Heart right ventricle (tissue), 16 donors: ENCODE results near the gene SLC22A17. TPM values are rescaled to one million over a fixed set of nuclear protein-coding genes. Genes with fewer than 3 reads are reported as not detected.
A peak's percentile ranks its signal among the peaks of the same experiment; 100 is the strongest.
"Not testable (repeated sequence)": the region's sequence is repeated elsewhere in the genome, so short reads cannot be mapped to it uniquely, and the experiment has no call there.

Experiments
- ATAC-seq, 8 donors: fragments of 200-7000 bp; cut with Tn5 transposase; one replicate each; pipeline ENCODE4 v1.9.1; 2020; ENCODE audit warnings: mild to moderate bottlenecking in 8 of 8, moderate library complexity in 8 of 8, moderate number of reproducible peaks in 1 of 8
- DNase-seq, 2 donors: peaks; one replicate each; pipeline ENCODE4 v3.0.0-alpha.2; 2020
- H3K27ac ChIP-seq, 10 donors: fragments of 200-600 bp; sonication (generic) in 2 of 10; one replicate each; pipeline versions ENCODE4 v1.5.0 to v1.8.0; 2020 to 2022; ENCODE audit warnings: mild to moderate bottlenecking in 3 of 10
- H3K27me3 ChIP-seq, 7 donors: fragments of 200-600 bp; one replicate each; pipeline ENCODE4 v1.8.0; 2021 to 2022; ENCODE audit warnings: mild to moderate bottlenecking in 2 of 7
- H3K36me3 ChIP-seq, 9 donors: fragments of 200-600 bp; sonication (generic) in 1 of 9; one replicate each; pipeline versions ENCODE4 v1.5.0 to v1.8.0; 2020 to 2022; ENCODE audit warnings: mild to moderate bottlenecking in 2 of 9
- H3K4me1 ChIP-seq, 9 donors: fragments of 200-600 bp; sonication (generic) in 1 of 9; one replicate each; pipeline versions ENCODE4 v1.5.0 to v1.8.0; 2020 to 2022; ENCODE audit warnings: mild to moderate bottlenecking in 4 of 9
- H3K4me3 ChIP-seq, 10 donors: fragments of 200-600 bp; sonication (generic) in 2 of 10; one replicate each; pipeline versions ENCODE4 v1.5.0 to v1.8.0; 2020 to 2022; ENCODE audit warnings: mild to moderate bottlenecking in 7 of 10, moderate library complexity in 2 of 10
- H3K9me3 ChIP-seq, 11 donors: fragments of 200-600 bp in 10 of 11; sonication (generic) in 2 of 11; one replicate each; pipeline versions ENCODE4 v1.5.0 to v1.8.0; 2013 to 2022; ENCODE audit warnings: mild to moderate bottlenecking in 2 of 11, control low read depth in 1 of 11, moderate library complexity in 1 of 11
- CTCF ChIP-seq, 9 donors: fragments of 200-600 bp; sonication (generic) in 2 of 9; IDR thresholded peaks; one replicate each; pipeline versions ENCODE4 v1.5.0 to v1.8.0; 2021 to 2022; ENCODE audit warnings: antibody characterized with exemption in 9 of 9, mild to moderate bottlenecking in 5 of 9, moderate library complexity in 1 of 9
- whole genome bisulfite sequencing, 2 donors: extraction: QIAGEN DNeasy Blood & Tissue Kit; methylation state at CpG; one replicate each; pipeline ENCODE4 v1.1.7; 2013; ENCODE audit warnings: inconsistent platforms in 1 of 2; 5-methylcytosine and 5-hydroxymethylcytosine counted together
- intact Hi-C, 10 donors: fragments of 100-400 bp; cut with DNase I; formaldehyde crosslinking; loops; one replicate each; pipeline versions ENCODE4 v1.11.1 to v1.14.2; 2022
- polyA plus RNA-seq, 2 donors: library from polyadenylated mRNA; stranded (reverse); fragments of 200-250 nt; gene quantifications; one replicate each; pipeline ENCODE4 v1.2.3, GENCODE V29; 2013
- total RNA-seq, 10 donors: library from RNA; stranded (reverse); fragmentation: NEBNext Ultra II Directional in 3 of 10; extraction: Animal tissue kit (Norgen Biotek cat#: 25700) in 3 of 10; gene quantifications; one replicate each; pipeline versions ENCODE4 v1.2.1 to v1.2.4, GENCODE V29; 2021 to 2023
- donor health status: Arrhythmogenic right ventricular cardiomyopathy.
- donor health status: ischemic (EF 13 %, LVEDD 7.1; RV severe dilation, severe dysfunction).
- donor health status: healthy with polysubstance abuse.
- donor health status: DM: no; HTN: yes; CAD: no.
- donor health status: DM: no; HTN: no; CAD: no.
- donor health status: ischemic (EF 25% LVEDD 6.9; RV normal size, moderate dysfunction).
- donor health status: ischemic (EF 25% LVEDD 5.7; RV mildly dilated, moderate dysfunction).
- donor health status: healthy.
- donor health status: DM: yes; HTN: yes; CAD: no.
- donor health status: Ischemic cardiomyopathy.
- donor health status: ischemic (EF 35%, LVEDD 5.7; RV mildly dilated, moderate dysfunction).
- donor health status: nonischemic (EF 11% LVEDD 7.7; RV severe dilation, severe dysfunction).
- donor health status: DM: yes; HTN: yes; CAD: no.
- donor health status: PGD.
- donor health status: ischemic (EF 29% LVEDD 5.4; RV normal size, mild dysfunction).
- donor health status: nonischemic (EF 23%, LVEDD 6.1; RV moderate dilation, normal function).

Gene SLC22A17
- total and polyA plus RNA-seq, 12 donors = 4.8 to 18.9 (median 9.8) TPM

DNA sequence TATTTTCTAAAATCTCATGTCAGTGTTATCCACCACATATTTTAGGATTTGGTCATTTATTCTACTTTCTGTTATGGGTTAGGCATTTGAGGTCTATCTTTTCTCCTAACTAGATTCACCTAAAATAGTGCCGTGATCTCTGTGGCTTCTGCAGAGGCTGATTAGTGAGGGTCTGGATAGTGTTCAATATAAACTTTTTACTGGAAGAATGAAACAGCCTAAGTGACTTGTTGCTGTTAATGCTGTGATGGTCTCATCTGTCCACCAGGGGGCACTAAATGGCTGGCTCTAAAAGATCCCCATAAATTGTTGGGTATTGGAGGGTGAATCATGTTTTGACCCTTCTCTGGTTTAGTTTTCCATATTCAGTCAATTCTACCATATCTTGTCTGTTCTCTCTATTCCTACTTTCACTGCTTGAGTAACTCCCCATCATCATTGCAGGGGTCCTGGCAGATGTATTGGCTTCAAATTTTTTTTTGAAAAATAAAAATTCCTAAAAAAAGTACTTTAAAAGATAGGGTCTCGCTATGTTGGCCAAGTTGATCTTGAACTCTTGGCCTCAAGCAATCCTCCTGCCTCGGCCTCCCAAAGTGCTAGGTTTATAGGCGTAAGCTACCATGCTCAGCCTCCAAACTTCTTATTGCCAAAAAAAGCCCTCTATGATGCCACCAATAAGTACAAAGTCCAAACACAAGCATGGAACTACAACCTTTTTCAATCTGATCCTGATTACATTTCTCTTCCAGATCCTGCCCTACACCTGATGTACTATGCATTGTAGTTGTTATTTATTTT lies 24.5 kb downstream of the SLC22A17 start:
- intact Hi-C loops = loop anchor here (1.0 to 10.0 kb wide), 12 partner anchors 39 to 237 kb away; partner anchors contain the start of genes CMTM5 (in 3 of the 10), NGDN (in 3 of the 10), AP1G2 (in 2 of the 10) and THTPA (in 2 of the 10)
- H3K9me3 ChIP-seq = no peaks in the 10 kb centered on the region
- peaks cover 0 to 35% (median 22%) of the 10 kb centered on the region in 9 donors for H3K36me3 ChIP-seq
- peaks cover 0 to 1% (median 0%) of the 10 kb centered on the region in 7 donors for H3K27me3 ChIP-seq
- ATAC-seq (peak in 7 of 8 donors; percentile 55 to 78 (median 68)), DNase-seq (peak in 1 of 2 donors; percentile 73)
- TF ChIP-seq CTCF (IDR thresholded peaks at IDR 0.05) = peak; percentile 80 to 94 (median 88)
- no peak overlapping the region for H3K27ac ChIP-seq
- H3K4me3 ChIP-seq = no peak overlapping the region
- H3K4me1 ChIP-seq = peaks cover 0 to 10% (median 6%) of the 10 kb centered on the region in 9 donors
- 41 to 45% methylated on average over 4 of the region's 4 CpGs for WGBS, 2 donors

GRCh38 chr14:23326491-23327332 lies 26.0 kb downstream of the SLC22A17 start:
- Histone ChIP-seq H3K4me3 (no peak overlapping the region), H3K9me3 (no peaks in the 10 kb centered on the region), H3K4me1 (peaks cover 6 to 21% (median 18%) of the 10 kb centered on the region in 9 donors), H3K27me3 (no peaks in the 10 kb centered on the region), H3K36me3 (peaks cover 0 to 40% (median 24%) of the 10 kb centered on the region in 9 donors), H3K27ac (no peak overlapping the region)
- no peak for ATAC-seq
- DNase-seq = no peak
- no peak for TF ChIP-seq CTCF (IDR thresholded peaks at IDR 0.05)
- intact Hi-C loops = loop anchor here in 9 of 10 donors (2.0 to 10.0 kb wide), 8 partner anchors 41 to 238 kb away; partner anchors contain the start of genes AP1G2 (in 2 of the 9), CMTM5 (in 2 of the 9), NGDN (in 2 of the 9) and THTPA (in 2 of the 9)
- WGBS, 2 donors = 75 to 82% methylated on average over 13 of the region's 13 CpGs

GRCh38 chr14:23325746-23326145 lies 26.9 kb downstream of the SLC22A17 start:
- 88 to 89% methylated on average over 5 of the region's 5 CpGs for WGBS, 2 donors
- peaks cover 0 to 40% (median 24%) of the 10 kb centered on the region in 9 donors for H3K36me3 ChIP-seq
- H3K9me3 ChIP-seq, H3K4me3 ChIP-seq, ATAC-seq, H3K27ac ChIP-seq, DNase-seq, H3K27me3 ChIP-seq: not testable (repeated sequence)
- H3K4me1 ChIP-seq = peaks cover 6 to 21% (median 18%) of the 10 kb centered on the region in 9 donors
- intact Hi-C loops = loop anchor here in 9 of 10 donors (2.0 to 10.0 kb wide), 8 partner anchors 42 to 239 kb away; partner anchors contain the start of genes AP1G2 (in 2 of the 9), CMTM5 (in 2 of the 9), NGDN (in 2 of the 9) and THTPA (in 2 of the 9)

DNA sequence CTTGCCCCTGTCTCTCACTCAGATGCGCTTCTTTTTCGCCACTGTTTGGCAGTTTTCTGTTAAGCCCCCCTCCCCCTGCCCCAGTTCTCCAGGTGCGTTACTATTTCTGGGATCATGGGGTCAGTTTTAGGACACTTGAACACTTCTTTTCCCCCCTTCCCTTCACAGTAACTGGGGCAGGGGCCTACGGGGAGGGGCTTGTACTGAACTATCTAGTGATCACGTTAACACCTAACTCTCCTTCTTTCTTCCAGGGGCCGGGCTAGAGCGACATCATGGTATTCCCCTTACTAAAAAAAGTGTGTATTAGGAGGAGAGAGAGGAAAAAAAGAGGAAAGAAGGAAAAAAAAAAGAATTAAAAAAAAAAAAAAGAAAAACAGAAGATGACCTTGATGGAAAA lies 27.7 kb downstream of the SLC22A17 start:
- Histone ChIP-seq H3K9me3 (no peaks in the 10 kb centered on the region), H3K27me3 (no peaks in the 10 kb centered on the region), H3K36me3 (peaks cover 0 to 40% (median 24%) of the 10 kb centered on the region in 9 donors), H3K4me3 (no peak overlapping the region), H3K4me1 (peaks cover 6 to 27% (median 21%) of the 10 kb centered on the region in 9 donors), H3K27ac (no peak overlapping the region)
- DNase-seq (no peak), ATAC-seq (no peak)
- TF ChIP-seq CTCF (IDR thresholded peaks at IDR 0.05) = no peak
- 71 to 75% methylated on average over 7 of the region's 7 CpGs for WGBS, 2 donors
- intact Hi-C loops = loop anchor here (5.0 to 10.0 kb wide), 9 partner anchors 42 to 240 kb away; partner anchors contain the start of genes NGDN (in 6 of the 10), THTPA (in 4 of the 10), AP1G2 (in 2 of the 10) and CMTM5 (in 2 of the 10)
